ENCODE measurements around the gene ADCY7. TPM values are rescaled to one million over a fixed set of nuclear protein-coding genes. Genes with fewer than 3 reads are reported as not detected.

The ADCY7 gene
- total RNA-seq, 3 donors from 2014 or later (not counting 1 experiment from before 2014, with no cell fraction given) = 479 to 591 (median 512) TPM

DNA sequence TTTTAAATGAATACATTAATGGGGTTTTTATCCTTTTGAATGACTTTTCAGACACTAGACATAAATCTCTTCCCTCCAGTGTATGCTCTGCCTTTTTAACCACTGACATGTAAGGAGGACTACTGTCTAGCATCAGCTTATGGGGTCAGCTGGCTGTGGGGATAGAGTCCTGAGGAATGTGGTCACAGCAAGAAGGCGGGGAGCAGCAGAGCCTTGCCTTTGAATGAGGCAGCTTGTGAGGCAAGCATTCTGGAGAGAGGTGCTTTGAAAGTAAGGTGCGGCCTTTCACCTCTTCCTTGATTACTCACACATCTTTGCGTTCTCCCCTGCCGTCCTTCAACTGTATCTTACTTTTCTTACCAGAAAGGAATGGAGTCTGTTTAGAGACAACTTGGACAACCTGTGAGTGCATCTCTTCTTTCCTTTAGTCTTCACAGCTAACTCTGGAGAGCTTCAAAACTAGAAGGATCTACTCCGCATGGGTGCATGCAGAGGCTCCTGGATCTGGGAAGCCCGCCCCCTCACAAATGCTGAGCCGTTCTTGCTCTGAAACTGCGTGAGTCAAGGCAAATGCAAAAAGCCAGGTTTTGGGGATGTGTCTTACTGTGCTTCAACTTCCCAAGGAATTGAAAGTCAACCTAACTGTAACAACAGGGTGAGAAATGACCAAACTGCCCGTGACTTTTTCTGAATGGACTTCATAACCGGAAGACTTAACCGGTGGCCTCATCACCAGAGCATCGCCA, 49.9 kb downstream of the ADCY7 start:
- Mint-ChIP-seq H3K4me3 (peak overlapping the region; percentile 17), H3K27ac (peak overlapping the region; percentile 92 to 93), H3K4me1 (peaks cover 9 to 32% of the 10 kb centered on the region in 2 donors), H3K27me3 (ENCODE audit: low read depth in 2 of 2) (no peaks in the 10 kb centered on the region), H3K9me3 (no peaks in the 10 kb centered on the region), H3K36me3 (no peaks in the 10 kb centered on the region)
- intact Hi-C loops (cut with micrococcal nuclease) = no loop called here
- no peaks in the 10 kb centered on the region for H3K9me3 ChIP-seq (ENCODE audit: control insufficient read depth, insufficient read depth, low read length)
- peaks cover 20% of the 10 kb centered on the region for H3K4me1 ChIP-seq (ENCODE audit: control insufficient read depth, insufficient read depth, low read length)
- no peak for ATAC-seq
- peaks cover 97% of the 10 kb centered on the region for H3K36me3 ChIP-seq (ENCODE audit: control insufficient read depth, insufficient read depth, low read length)
- no peak overlapping the region for H3K4me3 ChIP-seq (ENCODE audit: low read length)
- WGBS (ENCODE audit: insufficient coverage) = 91% methylated on average over 11 of the region's 12 CpGs
- H3K27me3 ChIP-seq (ENCODE audit: control insufficient read depth, insufficient read depth, low read length) = no peaks in the 10 kb centered on the region
- TF ChIP-seq, protein P1, sequence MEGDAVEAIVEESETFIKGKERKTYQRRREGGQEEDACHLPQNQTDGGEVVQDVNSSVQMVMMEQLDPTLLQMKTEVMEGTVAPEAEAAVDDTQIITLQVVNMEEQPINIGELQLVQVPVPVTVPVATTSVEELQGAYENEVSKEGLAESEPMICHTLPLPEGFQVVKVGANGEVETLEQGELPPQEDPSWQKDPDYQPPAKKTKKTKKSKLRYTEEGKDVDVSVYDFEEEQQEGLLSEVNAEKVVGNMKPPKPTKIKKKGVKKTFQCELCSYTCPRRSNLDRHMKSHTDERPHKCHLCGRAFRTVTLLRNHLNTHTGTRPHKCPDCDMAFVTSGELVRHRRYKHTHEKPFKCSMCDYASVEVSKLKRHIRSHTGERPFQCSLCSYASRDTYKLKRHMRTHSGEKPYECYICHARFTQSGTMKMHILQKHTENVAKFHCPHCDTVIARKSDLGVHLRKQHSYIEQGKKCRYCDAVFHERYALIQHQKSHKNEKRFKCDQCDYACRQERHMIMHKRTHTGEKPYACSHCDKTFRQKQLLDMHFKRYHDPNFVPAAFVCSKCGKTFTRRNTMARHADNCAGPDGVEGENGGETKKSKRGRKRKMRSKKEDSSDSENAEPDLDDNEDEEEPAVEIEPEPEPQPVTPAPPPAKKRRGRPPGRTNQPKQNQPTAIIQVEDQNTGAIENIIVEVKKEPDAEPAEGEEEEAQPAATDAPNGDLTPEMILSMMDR (IDR thresholded peaks at IDR 0.05) = no peak
- H3K27ac ChIP-seq (ENCODE audit: low read length) = no peak overlapping the region
- DNase-seq = no peak

DNA sequence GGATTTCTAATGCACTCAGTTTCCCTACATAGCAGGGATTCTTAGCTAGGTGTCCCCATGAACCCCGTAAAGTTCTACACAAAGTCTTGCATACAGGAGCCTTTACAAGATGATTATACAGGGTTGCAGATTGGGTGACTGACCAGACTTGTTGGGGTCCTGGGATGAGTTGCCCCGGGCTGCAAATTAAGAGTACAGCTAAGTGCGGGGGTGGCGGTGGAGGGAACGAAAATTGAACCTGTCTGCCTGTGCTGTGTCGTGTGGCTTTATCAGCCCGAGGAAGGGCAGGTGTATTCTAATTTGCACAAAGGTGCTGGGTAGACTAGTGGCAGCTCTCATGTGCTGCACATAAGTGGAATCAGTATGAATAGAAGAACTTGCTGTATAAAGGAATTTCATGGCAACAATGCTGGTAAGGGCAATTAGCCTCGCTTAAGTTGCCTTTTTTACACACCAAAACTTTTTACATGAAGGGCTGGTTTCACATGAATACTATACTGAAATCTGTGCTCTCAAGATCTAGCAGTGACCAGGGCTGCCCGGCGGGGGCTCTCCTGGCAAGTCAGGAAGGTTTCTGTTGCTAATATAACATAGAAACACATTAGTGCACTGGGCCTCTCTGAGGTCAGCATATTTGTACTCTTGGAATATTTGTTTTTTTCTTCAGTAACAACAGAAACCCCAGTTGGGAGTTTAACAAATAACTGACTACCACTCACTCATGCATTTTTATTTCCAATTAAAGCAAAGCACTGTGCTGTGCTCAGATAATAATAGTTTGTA, 50.7 kb downstream of the ADCY7 start:
- H3K9me3 ChIP-seq (ENCODE audit: control insufficient read depth, insufficient read depth, low read length) = no peaks in the 10 kb centered on the region
- Mint-ChIP-seq H3K4me1 (peaks cover 9 to 24% of the 10 kb centered on the region in 2 donors), H3K36me3 (no peaks in the 10 kb centered on the region), H3K27ac (peak overlapping the region; percentile 92 to 93), H3K4me3 (no peak overlapping the region), H3K27me3 (ENCODE audit: low read depth in 2 of 2) (no peaks in the 10 kb centered on the region), H3K9me3 (no peaks in the 10 kb centered on the region)
- H3K4me1 ChIP-seq (ENCODE audit: control insufficient read depth, insufficient read depth, low read length) = peaks cover 20% of the 10 kb centered on the region
- ATAC-seq (no peak), DNase-seq (no peak)
- peaks cover 96% of the 10 kb centered on the region for H3K36me3 ChIP-seq (ENCODE audit: control insufficient read depth, insufficient read depth, low read length)
- TF ChIP-seq, protein P1 (IDR thresholded peaks at IDR 0.05) = no peak
- intact Hi-C loops (cut with micrococcal nuclease) = no loop called here
- 91% methylated on average over 10 of the region's 10 CpGs for WGBS (ENCODE audit: insufficient coverage)
- H3K27me3 ChIP-seq (ENCODE audit: control insufficient read depth, insufficient read depth, low read length) = no peaks in the 10 kb centered on the region
- H3K27ac ChIP-seq (ENCODE audit: low read length) = no peak overlapping the region
- H3K4me3 ChIP-seq (ENCODE audit: low read length) = no peak overlapping the region

DNA sequence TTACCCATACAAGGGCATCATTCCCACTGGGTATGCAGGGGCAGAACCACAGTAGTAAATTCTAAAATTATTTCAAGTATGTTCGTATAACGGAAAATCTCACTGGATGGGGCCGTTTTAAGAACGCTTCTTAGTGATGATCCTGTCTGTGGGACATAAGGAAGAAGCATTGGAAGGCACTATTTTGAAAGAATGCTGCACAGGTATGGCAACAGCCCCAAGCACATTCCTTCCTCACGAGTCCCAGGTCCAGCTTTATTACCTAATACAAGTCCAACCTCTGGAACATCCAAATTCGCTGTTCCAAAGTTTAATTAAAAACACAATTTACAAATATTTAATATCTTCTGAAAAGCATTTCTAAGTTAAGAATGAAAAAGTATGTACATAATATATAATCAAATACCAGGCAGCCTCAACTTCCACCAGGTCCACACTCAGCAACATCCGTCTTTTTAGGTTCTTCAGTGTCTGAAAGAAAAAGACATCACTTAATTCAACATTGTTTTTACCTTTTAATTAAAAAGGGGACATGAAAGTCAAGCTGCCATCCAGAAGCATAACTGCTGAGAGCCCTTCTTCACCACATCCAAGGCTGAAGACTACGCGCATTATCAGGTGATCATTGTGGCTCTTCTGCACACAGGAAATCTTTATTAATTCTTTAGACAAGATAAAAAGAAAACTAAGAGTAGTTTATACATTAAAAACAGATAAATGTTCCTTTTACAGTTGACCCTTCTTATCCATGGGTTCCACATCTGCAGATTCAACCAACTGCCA, 52.6 kb downstream of the ADCY7 start:
- H3K9me3 Mint-ChIP-seq = no peaks in the 10 kb centered on the region
- TF ChIP-seq, protein P1 (IDR thresholded peaks at IDR 0.05) = no peak
- H3K4me3 Mint-ChIP-seq = no peak overlapping the region
- DNase-seq (peak in 1 of 2 donors; percentile 38), ATAC-seq (no peak)
- peaks cover 8% of the 10 kb centered on the region for H3K36me3 Mint-ChIP-seq
- Histone ChIP-seq H3K4me1 (ENCODE audit: control insufficient read depth, insufficient read depth, low read length) (peaks cover 4% of the 10 kb centered on the region), H3K27ac (ENCODE audit: low read length) (no peak overlapping the region), H3K4me3 (ENCODE audit: low read length) (no peak overlapping the region), H3K36me3 (ENCODE audit: control insufficient read depth, insufficient read depth, low read length) (peaks cover 93% of the 10 kb centered on the region), H3K27me3 (ENCODE audit: control insufficient read depth, insufficient read depth, low read length) (no peaks in the 10 kb centered on the region), H3K9me3 (ENCODE audit: control insufficient read depth, insufficient read depth, low read length) (no peaks in the 10 kb centered on the region)
- 94% methylated on average over 6 of the region's 9 CpGs for WGBS (ENCODE audit: insufficient coverage)
- H3K27me3 Mint-ChIP-seq (ENCODE audit: low read depth in 2 of 2) = no peaks in the 10 kb centered on the region
- intact Hi-C loops (cut with micrococcal nuclease) = no loop called here
- H3K27ac Mint-ChIP-seq = peak overlapping the region; percentile 61 to 92
- H3K4me1 Mint-ChIP-seq = peaks cover 7 to 10% of the 10 kb centered on the region in 2 donors

Measured in natural killer cell (primary cell).